NOMO-1 (cell line): ENCODE data around the gene UNG.
"Not testable (repeated sequence)": the region's sequence is repeated elsewhere in the genome, so short reads cannot be mapped to it uniquely, and the experiment has no call there.

Experiments
- DNase-seq, 2 experiments: peaks; one replicate each; lab custom pipeline; 2025; ENCODE audit not compliant: unreplicated experiment in 2 of 2; lab: John Stamatoyannopoulos, UW

UNG gene

GRCh38 chr12:109097435-109098182, at the start of gene UNG:
TSS of gene UNG (plus strand) at chr12:109097597. CDS start at chr12:109097680, 83 bp downstream.
- peak; percentile 92 to 97 for DNase-seq

GRCh38 chr12:109048706-109049105, 48.7 kb upstream of the UNG start:
- not testable (repeated sequence) for DNase-seq

- not testable (repeated sequence) for DNase-seq
Measured at GRCh38 chr12:109049794-109050193, 47.6 kb upstream of the UNG start.

- DNase-seq: peak in 1 of 2 experiments; percentile 24
Measured at GRCh38 chr12:109052097-109052413, 45.3 kb upstream of the UNG start.

GRCh38 chr12:109052414-109053323, 44.7 kb upstream of the UNG start, which contains the start of gene USP30:
TSS of gene USP30 (plus strand) at chr12:109052576. CDS start at chr12:109052679, 103 bp downstream.
- peak; percentile 69 to 76 for DNase-seq

GRCh38 chr12:109053382-109054123, 43.8 kb upstream of the UNG start:
- peak in 1 of 2 experiments; percentile 22 for DNase-seq

- DNase-seq: not testable (repeated sequence)
Measured at GRCh38 chr12:109054124-109054513, 43.3 kb upstream of the UNG start.

GRCh38 chr12:109054520-109054919, 42.9 kb upstream of the UNG start:
- no peak for DNase-seq

GRCh38 chr12:109056891-109057290, 40.5 kb upstream of the UNG start:
- no peak for DNase-seq

- DNase-seq: no peak
Measured at GRCh38 chr12:109057376-109057775, 40.0 kb upstream of the UNG start.

- DNase-seq: no peak
Measured at GRCh38 chr12:109058773-109059172, 38.6 kb upstream of the UNG start.

GRCh38 chr12:109064143-109064542, 33.3 kb upstream of the UNG start:
- no peak for DNase-seq

- no peak for DNase-seq
Measured at GRCh38 chr12:109065154-109065852, 32.1 kb upstream of the UNG start.

- no peak for DNase-seq
Measured at GRCh38 chr12:109065853-109066193, 31.6 kb upstream of the UNG start.

GRCh38 chr12:109069307-109070271, 27.8 kb upstream of the UNG start:
- no peak for DNase-seq

- no peak for DNase-seq
Measured at GRCh38 chr12:109074866-109075265, 22.5 kb upstream of the UNG start.

- DNase-seq: no peak
Measured at GRCh38 chr12:109082751-109083150, 14.6 kb upstream of the UNG start.

GRCh38 chr12:109084425-109084824, 13.0 kb upstream of the UNG start:
- no peak for DNase-seq

GRCh38 chr12:109085590-109085989, 11.8 kb upstream of the UNG start:
- no peak for DNase-seq
